GM19397 (cell line): ENCODE data around the gene CALML6.

ENCODE experiments used
- ATAC-seq: cut with Tn5 transposase; IDR thresholded peaks from one replicate; pipeline ENCODE4 v1.9.1; 2021; ENCODE audit warnings: mild to moderate bottlenecking, moderate library complexity; ENCODE audit not compliant: unreplicated experiment

Gene CALML6

DNA sequence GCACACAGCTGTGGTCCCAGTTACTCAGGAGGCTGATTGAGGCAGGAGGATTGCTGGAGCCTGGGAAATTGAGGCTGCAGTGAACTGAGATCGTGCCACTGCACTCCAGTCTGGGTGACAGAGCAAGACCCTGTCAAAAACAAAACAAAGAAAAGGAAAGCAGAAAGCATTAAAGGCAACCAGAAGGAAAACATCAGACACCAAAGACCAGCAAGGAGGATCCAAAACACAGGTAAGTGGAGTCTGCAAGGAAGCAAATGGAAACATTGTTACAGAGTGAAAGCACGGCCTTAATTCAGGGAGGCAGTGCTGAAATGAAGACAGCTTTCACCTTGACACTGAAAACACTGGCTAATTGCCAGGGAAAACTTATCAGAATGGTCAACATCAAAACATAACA is 47.7 kb downstream of the CALML6 start:
- no peak for ATAC-seq

DNA sequence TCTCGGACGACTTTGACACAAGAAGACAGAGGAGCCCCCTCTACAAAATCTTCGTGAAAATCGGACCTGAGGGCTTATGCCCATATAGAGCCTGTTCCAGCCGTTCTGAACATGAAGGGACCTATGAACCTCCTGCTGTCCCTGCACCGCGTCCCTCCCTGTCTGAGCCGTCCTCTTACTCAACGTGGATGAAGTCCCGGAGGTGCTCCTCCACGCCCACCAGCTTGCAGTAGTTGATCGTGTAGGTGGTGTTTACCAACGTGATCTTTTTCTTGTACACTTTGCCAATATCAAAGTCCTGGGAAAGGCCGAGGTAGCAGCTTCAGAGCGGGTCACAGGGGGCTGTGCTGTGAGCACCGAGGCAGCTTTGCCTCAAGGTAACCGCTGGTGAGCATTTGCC is 48.5 kb downstream of the CALML6 start:
- ATAC-seq, result no peak

DNA sequence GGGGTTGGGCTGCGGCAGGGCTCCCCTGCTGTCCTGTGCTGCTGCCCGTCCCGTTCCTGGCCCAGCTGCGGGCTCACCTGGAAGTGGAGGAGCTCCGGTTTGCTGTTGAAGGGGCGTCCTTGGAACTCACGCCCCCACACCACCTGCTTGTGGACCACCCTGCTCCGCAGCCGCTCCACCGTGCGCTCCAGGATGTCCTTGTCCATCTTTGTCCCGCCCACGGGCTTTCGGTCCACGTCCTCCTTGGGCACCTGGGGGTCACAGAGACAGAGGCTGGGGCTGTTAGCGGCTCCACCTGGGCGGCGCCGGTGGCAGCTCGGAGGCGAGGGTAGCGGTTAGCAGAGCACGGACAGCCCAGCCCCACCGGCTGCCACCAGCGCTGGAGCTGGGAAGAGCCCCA is 49.8 kb downstream of the CALML6 start:
- no peak for ATAC-seq

DNA sequence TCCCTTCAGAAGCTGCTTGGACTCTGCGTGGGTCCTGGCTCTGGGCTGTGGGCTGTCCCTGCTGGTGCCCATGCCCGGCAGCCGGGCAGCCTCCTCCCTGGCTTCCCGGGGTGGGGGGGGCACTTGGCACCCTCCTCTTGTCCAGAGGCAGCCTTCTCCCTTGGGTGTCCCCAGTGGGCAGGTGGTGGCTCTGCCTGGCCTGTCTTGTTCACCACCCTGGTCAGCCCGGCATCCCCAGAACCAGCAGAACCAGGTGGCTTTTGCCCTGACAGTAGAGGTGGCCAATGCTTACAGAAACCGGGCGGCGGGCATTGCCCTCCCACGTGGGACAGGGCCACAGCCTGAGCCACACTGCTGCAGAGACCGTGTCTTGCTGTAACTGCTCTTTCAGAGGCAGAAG is 50.5 kb downstream of the CALML6 start:
- no peak for ATAC-seq

DNA sequence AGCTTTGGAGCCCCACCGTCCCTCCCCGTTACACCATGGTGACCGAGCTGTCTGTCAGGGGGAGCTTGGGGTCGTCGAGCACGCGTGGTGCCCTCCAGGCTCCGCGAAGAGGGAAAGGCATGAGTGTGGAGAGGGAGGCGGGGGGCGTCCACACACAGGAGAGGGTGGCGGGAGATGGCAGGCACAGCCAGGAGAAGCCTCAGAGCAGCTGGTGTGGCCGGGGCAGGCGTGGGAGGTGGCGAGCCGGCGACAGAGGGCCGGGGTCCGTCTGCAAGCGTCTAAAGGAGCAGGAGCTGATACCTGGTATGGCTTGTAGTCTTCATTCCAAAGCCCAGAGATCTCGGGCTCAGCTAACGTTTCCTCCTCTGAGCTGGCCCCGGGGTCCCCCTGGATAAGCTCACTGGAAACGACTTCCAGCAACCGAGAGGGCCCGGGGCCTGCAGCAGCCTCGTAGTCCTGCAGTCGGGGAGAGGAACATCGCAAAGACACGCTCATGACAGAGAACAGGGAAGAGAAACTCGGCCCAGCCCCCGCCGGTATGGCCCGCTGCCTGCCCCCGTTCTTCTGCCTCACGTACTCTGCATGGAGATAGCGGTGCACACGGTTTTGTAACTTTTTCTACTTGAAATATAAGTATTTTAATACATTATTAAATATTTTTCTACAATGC is 51.1 kb downstream of the CALML6 start:
- ATAC-seq, result no peak
